Neutrophil (primary cell): ENCODE results near the gene BRWD1.

Source experiments
- H3K27ac ChIP-seq: fragments of 200-600 bp; sonication (generic); 2 replicates; pipeline ENCODE4 v1.5.1; 2016; ENCODE audit warnings: mild to moderate bottlenecking, moderate library complexity
- H3K27me3 ChIP-seq: fragments of 200-600 bp; sonication (generic); 2 replicates; pipeline ENCODE4 v1.6.0; 2016; ENCODE audit warnings: mild to moderate bottlenecking
- H3K36me3 ChIP-seq: fragments of 200-600 bp; sonication (generic); 2 replicates; pipeline ENCODE4 v1.5.1; 2017
- H3K4me1 ChIP-seq, 2 experiments: fragments of 200-600 bp in 1 of 2; sonication (generic) in 1 of 2; 1 replicate in 1 of 2; 2 replicates in 1 of 2; pipeline versions ENCODE4 v1.5.1 to v1.6.1; 2013 to 2016; ENCODE audit warnings: low read depth in 1 of 2, low read length in 1 of 2, mild to moderate bottlenecking in 1 of 2, moderate library complexity in 1 of 2; ENCODE audit not compliant: control insufficient read depth in 1 of 2, insufficient read depth in 1 of 2
- H3K4me3 ChIP-seq, 2 experiments: fragments of 200-600 bp in 1 of 2; sonication (generic) in 1 of 2; 1 replicate in 1 of 2; 2 replicates in 1 of 2; pipeline ENCODE4 v1.5.1; 2013 to 2016; ENCODE audit warnings: low read depth in 1 of 2, low read length in 1 of 2, mild to moderate bottlenecking in 1 of 2, moderate library complexity in 1 of 2
- H3K9me3 ChIP-seq: fragments of 200-600 bp; sonication (generic); 2 replicates; pipeline ENCODE4 v1.5.1; 2016
- TF ChIP-seq, protein P1 (sequence below): fragments of 200-600 bp; sonication (generic); IDR thresholded peaks from 2 replicates; pipeline ENCODE4 v1.5.1; 2016; ENCODE audit warnings: antibody characterized with exemption

Gene BRWD1

DNA sequence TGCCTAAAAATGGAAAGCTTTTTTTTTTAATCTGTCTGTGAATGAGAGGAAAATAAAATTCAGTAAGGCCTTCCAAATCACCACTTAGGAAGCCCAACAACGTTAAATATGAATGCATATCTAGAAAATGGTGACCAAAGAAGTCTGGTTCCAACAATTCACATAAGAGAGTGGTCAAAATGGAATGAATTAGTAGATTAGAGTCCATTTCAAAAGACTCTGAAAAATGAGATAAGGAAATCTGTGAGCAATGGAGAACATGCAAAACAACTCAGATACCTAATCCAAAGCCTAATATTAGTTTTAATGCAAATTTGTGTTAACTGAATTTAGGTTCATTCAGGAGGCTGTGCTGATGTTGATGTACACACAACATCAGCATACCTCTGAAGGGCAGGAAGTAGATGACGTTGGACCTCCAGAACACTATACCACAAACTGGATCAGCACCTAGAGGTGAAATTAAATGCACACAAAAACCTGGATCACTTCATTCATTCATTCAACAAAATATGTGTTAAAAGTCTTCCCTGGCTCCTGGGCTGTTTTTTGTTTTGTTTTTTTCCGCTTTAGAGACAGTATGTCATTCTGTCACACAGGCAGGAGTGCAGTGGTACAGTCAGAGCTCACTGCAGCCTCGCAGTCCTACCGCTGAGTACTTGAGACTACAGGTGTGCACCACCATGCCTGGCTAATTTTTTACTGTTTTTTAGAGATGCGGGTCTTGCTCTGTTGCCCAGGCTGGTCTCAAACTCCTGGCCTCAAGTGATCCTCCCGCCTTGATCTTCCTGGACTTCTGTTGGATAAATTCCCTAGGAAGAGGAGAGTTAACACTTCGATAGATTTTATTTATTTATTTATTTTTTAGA, 4.9 kb upstream of the BRWD1 start:
- Histone ChIP-seq H3K27ac (no peak overlapping the region), H3K27me3 (no peaks in the 10 kb centered on the region), H3K36me3 (no peaks in the 10 kb centered on the region), H3K9me3 (no peaks in the 10 kb centered on the region), H3K4me3 (no peak overlapping the region), H3K4me1 (peaks cover 7 to 14% of the 10 kb centered on the region in 2 experiments)
- TF ChIP-seq, protein P1, sequence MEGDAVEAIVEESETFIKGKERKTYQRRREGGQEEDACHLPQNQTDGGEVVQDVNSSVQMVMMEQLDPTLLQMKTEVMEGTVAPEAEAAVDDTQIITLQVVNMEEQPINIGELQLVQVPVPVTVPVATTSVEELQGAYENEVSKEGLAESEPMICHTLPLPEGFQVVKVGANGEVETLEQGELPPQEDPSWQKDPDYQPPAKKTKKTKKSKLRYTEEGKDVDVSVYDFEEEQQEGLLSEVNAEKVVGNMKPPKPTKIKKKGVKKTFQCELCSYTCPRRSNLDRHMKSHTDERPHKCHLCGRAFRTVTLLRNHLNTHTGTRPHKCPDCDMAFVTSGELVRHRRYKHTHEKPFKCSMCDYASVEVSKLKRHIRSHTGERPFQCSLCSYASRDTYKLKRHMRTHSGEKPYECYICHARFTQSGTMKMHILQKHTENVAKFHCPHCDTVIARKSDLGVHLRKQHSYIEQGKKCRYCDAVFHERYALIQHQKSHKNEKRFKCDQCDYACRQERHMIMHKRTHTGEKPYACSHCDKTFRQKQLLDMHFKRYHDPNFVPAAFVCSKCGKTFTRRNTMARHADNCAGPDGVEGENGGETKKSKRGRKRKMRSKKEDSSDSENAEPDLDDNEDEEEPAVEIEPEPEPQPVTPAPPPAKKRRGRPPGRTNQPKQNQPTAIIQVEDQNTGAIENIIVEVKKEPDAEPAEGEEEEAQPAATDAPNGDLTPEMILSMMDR, result no peak

DNA sequence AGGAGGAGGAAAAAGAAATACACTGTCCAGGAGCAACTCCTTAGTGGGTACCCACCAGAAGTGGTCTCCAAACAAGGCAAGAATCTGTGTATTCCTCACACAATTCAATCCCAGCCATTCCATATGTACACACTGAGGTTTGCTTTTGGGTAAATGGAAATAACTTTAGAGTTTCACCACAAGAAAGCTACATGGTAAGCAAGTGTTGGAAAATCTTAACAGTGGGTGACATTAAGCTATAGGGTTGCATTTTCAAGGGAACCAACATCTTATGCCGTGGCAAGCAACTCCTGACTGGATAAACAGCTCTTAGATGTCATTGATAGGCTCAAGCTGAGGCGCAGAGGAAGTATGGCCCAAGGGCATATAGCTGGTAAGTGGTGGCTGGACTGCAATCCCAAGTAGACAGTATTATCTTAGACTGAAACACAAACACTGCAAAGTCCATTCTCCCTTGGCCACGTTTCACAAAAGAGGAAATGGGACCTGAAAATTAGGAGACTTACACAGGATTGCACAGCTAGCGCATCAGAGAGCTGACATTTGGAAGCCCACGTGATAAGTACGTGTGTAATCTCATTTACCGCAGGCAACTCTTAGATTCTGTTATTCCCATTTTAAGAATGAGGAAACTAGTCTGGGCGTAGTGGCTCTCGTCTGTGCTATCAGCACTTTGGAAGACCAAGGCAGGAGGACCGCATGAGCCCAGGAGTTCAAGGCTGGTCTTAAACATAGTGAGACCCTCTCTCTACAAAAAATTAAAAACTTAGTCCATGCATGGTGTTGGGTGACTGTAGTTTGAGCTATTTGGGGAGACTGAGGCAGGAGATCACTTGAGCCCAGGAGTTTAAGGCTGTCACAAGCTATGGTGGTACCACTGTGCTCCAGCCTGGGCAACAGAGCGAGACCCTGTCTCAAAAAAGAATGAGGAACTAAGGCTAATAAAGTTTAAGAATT, 4.0 kb upstream of the BRWD1 start:
- peaks cover 7 to 14% of the 10 kb centered on the region in 2 experiments for H3K4me1 ChIP-seq

DNA sequence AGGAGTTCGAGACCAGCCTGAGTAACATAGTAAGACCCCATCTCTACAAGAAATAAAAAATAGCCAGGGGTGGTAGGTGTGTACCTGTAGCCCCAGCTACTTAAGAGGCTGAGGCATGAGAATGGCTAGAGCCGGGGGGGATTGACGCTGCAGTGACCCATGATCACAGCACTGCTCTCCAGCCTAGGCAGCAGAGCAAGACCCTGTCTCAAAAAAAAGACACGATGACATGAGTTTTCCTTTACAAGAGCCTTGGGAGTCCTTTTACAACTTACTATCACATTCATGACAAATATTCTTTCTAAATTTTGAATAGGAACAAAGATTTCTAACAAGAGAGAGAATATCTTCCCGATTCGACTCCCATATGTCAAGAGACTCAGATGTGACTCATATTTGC, 3.3 kb upstream of the BRWD1 start:
- no peaks in the 10 kb centered on the region for H3K36me3 ChIP-seq
- H3K4me3 ChIP-seq, result no peak overlapping the region
- no peaks in the 10 kb centered on the region for H3K27me3 ChIP-seq
- H3K27ac ChIP-seq, result no peak overlapping the region
- H3K9me3 ChIP-seq, result no peaks in the 10 kb centered on the region
- TF ChIP-seq, protein P1, result no peak
- peaks cover 13 to 19% of the 10 kb centered on the region in 2 experiments for H3K4me1 ChIP-seq

More for the DNA sequence above, 4.0 kb upstream of the BRWD1 start:
- H3K36me3 ChIP-seq, result no peaks in the 10 kb centered on the region
- no peak overlapping the region for H3K27ac ChIP-seq
- TF ChIP-seq, protein P1, result no peak
- H3K9me3 ChIP-seq, result no peaks in the 10 kb centered on the region
- H3K27me3 ChIP-seq, result no peaks in the 10 kb centered on the region
- H3K4me3 ChIP-seq, result no peak overlapping the region

DNA sequence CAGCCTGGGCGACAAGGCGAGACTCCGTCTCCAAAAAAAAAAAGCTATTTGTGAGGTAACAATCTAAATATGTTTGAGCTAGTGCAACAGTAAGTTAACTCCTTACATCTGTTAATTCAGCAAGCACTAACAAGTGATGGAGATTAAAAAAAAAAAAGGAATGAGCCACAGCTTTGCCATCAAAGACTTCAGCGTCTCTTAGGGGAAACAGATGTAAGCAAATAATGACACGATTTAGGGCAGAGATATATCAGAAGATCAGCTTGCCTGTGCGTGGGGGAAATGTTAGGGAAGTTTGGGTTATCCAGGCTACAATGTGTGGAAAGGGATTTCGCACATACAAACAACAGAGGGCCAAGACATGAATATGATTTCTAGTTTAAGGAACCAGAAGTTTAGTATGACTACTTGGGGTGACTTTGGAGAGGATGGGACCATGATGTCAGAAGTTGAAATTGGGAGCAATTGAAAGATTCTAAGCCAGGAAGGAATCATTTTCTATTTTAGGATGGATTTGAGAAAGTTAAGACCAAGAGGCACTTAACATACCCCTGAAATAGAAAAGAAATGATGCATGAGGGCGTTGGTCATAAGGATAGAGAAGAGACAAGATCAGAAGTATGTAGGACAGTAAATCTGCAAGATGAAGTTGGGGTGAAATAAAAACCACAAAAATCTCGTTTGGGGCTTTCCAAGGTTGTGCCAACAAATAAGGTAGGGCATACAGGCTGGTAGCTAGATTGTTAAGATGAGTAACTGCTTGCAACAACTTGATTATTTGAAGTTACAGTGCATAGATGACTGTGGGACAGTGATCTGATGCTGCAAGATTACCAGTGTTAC, 2.4 kb upstream of the BRWD1 start:
- Histone ChIP-seq H3K4me1 (peaks cover 13 to 21% of the 10 kb centered on the region in 2 experiments), H3K9me3 (no peaks in the 10 kb centered on the region), H3K27me3 (no peaks in the 10 kb centered on the region), H3K36me3 (no peaks in the 10 kb centered on the region), H3K4me3 (no peak overlapping the region), H3K27ac (no peak overlapping the region)
- TF ChIP-seq, protein P1, result no peak
